Ishikawa (cell line): ENCODE measurements around the gene TMEM242.

Experiments used
- CEBPB ChIP-seq: IDR thresholded peaks from 2 replicates; pipeline ENCODE4 v1.6.1; 2012
- CREB1 ChIP-seq: IDR thresholded peaks from 2 replicates; pipeline ENCODE4 v1.6.1; 2012; ENCODE audit warnings: low read depth
- EGR1 ChIP-seq: IDR thresholded peaks from 2 replicates; pipeline ENCODE4 v1.6.1; 2012
- EP300 ChIP-seq: IDR thresholded peaks from 2 replicates; pipeline ENCODE4 v1.6.1; 2012; ENCODE audit warnings: borderline replicate concordance
- FOXM1 ChIP-seq: IDR thresholded peaks from 2 replicates; pipeline ENCODE4 v1.6.1; 2012; ENCODE audit warnings: low read depth, borderline replicate concordance
- MAX ChIP-seq: IDR thresholded peaks from 2 replicates; pipeline ENCODE4 v1.6.1; 2012
- RAD21 ChIP-seq: IDR thresholded peaks from 2 replicates; pipeline ENCODE4 v1.6.1; 2012; ENCODE audit warnings: low read depth
- TAF1 ChIP-seq: IDR thresholded peaks from 2 replicates; pipeline ENCODE4 v1.6.1; 2012; ENCODE audit warnings: low read depth, mild to moderate bottlenecking
- TCF12 ChIP-seq: IDR thresholded peaks from 2 replicates; pipeline ENCODE4 v1.6.1; 2012; ENCODE audit warnings: low read depth
- USF1 ChIP-seq: IDR thresholded peaks from 2 replicates; pipeline ENCODE4 v1.6.1; 2012
- YY1 ChIP-seq: IDR thresholded peaks from 2 replicates; pipeline ENCODE4 v1.6.1; 2012; ENCODE audit warnings: low read depth
- TF ChIP-seq, protein P1 (sequence below): IDR thresholded peaks from 2 replicates; pipeline ENCODE4 v1.6.1; 2012; ENCODE audit warnings: low read depth, mild to moderate bottlenecking

GRCh38 chr6:157292202-157292601, 31.1 kb downstream of the TMEM242 start:
- TF ChIP-seq TAF1 (no peak), EP300 (no peak), CEBPB (no peak), MAX (no peak), CREB1 (no peak), RAD21 (no peak), YY1 (no peak), USF1 (no peak), TCF12 (no peak), FOXM1 (no peak), EGR1 (no peak)
- TF ChIP-seq, protein P1, sequence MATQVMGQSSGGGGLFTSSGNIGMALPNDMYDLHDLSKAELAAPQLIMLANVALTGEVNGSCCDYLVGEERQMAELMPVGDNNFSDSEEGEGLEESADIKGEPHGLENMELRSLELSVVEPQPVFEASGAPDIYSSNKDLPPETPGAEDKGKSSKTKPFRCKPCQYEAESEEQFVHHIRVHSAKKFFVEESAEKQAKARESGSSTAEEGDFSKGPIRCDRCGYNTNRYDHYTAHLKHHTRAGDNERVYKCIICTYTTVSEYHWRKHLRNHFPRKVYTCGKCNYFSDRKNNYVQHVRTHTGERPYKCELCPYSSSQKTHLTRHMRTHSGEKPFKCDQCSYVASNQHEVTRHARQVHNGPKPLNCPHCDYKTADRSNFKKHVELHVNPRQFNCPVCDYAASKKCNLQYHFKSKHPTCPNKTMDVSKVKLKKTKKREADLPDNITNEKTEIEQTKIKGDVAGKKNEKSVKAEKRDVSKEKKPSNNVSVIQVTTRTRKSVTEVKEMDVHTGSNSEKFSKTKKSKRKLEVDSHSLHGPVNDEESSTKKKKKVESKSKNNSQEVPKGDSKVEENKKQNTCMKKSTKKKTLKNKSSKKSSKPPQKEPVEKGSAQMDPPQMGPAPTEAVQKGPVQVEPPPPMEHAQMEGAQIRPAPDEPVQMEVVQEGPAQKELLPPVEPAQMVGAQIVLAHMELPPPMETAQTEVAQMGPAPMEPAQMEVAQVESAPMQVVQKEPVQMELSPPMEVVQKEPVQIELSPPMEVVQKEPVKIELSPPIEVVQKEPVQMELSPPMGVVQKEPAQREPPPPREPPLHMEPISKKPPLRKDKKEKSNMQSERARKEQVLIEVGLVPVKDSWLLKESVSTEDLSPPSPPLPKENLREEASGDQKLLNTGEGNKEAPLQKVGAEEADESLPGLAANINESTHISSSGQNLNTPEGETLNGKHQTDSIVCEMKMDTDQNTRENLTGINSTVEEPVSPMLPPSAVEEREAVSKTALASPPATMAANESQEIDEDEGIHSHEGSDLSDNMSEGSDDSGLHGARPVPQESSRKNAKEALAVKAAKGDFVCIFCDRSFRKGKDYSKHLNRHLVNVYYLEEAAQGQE, result no peak
